KMS-11 (cell line): ENCODE results near the gene SH3BP1.

Source experiments
- H2AFZ ChIP-seq: fragments of 200-600 bp; sonication (generic); 2 replicates; pipeline ENCODE4 v1.6.1; 2016; ENCODE audit warnings: antibody characterized with exemption, mixed run types, low read depth
- H3K27ac ChIP-seq: fragments of 200-600 bp; sonication (generic); 2 replicates; pipeline ENCODE4 v1.6.1; 2016; ENCODE audit warnings: mild to moderate bottlenecking, mixed run types
- H3K27me3 ChIP-seq: fragments of 200-600 bp; sonication (generic); 2 replicates; pipeline ENCODE4 v1.6.1; 2017; ENCODE audit warnings: mild to moderate bottlenecking, low read depth, mixed run types, moderate library complexity; ENCODE audit not compliant: insufficient read depth
- H3K36me3 ChIP-seq: fragments of 200-600 bp; sonication (generic); 2 replicates; pipeline ENCODE4 v1.6.1; 2017; ENCODE audit warnings: mild to moderate bottlenecking, mixed run types; ENCODE audit not compliant: insufficient read depth
- H3K4me1 ChIP-seq: fragments of 200-600 bp; sonication (generic); 2 replicates; pipeline ENCODE4 v1.6.1; 2016; ENCODE audit warnings: mild to moderate bottlenecking, low read depth, mixed run types; ENCODE audit not compliant: poor library complexity, severe bottlenecking
- H3K4me2 ChIP-seq: fragments of 200-600 bp; sonication (generic); 2 replicates; pipeline ENCODE4 v1.7.0; 2016; ENCODE audit warnings: mild to moderate bottlenecking, mixed run types
- H3K4me3 ChIP-seq: fragments of 200-600 bp; sonication (generic); IDR thresholded peaks from 2 replicates; pipeline ENCODE4 v1.6.1; 2017; ENCODE audit warnings: low read depth, low read length, mixed read lengths; ENCODE audit not compliant: insufficient read depth
- H3K79me2 ChIP-seq: fragments of 200-600 bp; sonication (generic); 2 replicates; pipeline ENCODE4 v1.6.1; 2016; ENCODE audit warnings: low read depth, mixed run types; ENCODE audit not compliant: insufficient read depth
- H3K9ac ChIP-seq: fragments of 200-600 bp; sonication (generic); 2 replicates; pipeline ENCODE4 v1.6.1; 2016; ENCODE audit warnings: mild to moderate bottlenecking, mixed run types
- H4K20me1 ChIP-seq: fragments of 200-600 bp; sonication (generic); 2 replicates; pipeline ENCODE4 v1.6.1; 2016; ENCODE audit warnings: mild to moderate bottlenecking, mixed run types; ENCODE audit not compliant: insufficient read depth
- CTCF ChIP-seq: fragments of 200-600 bp; sonication (generic); conservative IDR thresholded peaks from 2 replicates; pipeline ENCODE4 v1.6.1; 2017; ENCODE audit warnings: low read depth, mild to moderate bottlenecking, antibody characterized with exemption, low read length, moderate library complexity, mixed read lengths

SH3BP1 gene

GRCh38 chr22:37619991-37620390, 19.5 kb upstream of the SH3BP1 start:
- Histone ChIP-seq H3K79me2 (no peaks in the 10 kb centered on the region), H3K36me3 (no peaks in the 10 kb centered on the region)

GRCh38 chr22:37621352-37621860, 18.1 kb upstream of the SH3BP1 start:
- Histone ChIP-seq H3K36me3 (no peaks in the 10 kb centered on the region), H3K79me2 (no peaks in the 10 kb centered on the region), H2AFZ (no peak overlapping the region), H3K27ac (no peak overlapping the region), H3K4me3 (no peak overlapping the region), H3K9ac (no peak overlapping the region), H3K4me1 (peaks cover 25% of the 10 kb centered on the region), H3K4me2 (no peak overlapping the region), H3K27me3 (no peaks in the 10 kb centered on the region), H4K20me1 (no peaks in the 10 kb centered on the region)
- no peak for TF ChIP-seq CTCF

More at GRCh38 chr22:37619991-37620390, 19.5 kb upstream of the SH3BP1 start:
- H4K20me1 ChIP-seq, result no peaks in the 10 kb centered on the region
- H2AFZ ChIP-seq, result no peak overlapping the region
- H3K4me2 ChIP-seq, result no peak overlapping the region
- H3K27ac ChIP-seq, result no peak overlapping the region
- peaks cover 11% of the 10 kb centered on the region for H3K4me1 ChIP-seq
- TF ChIP-seq CTCF, result no peak
- no peaks in the 10 kb centered on the region for H3K27me3 ChIP-seq
- H3K4me3 ChIP-seq, result no peak overlapping the region
- H3K9ac ChIP-seq, result no peak overlapping the region

GRCh38 chr22:37623075-37624016, 16.1 kb upstream of the SH3BP1 start:
- TF ChIP-seq CTCF, result peak; percentile 87
- H3K36me3 ChIP-seq, result no peaks in the 10 kb centered on the region
- no peaks in the 10 kb centered on the region for H4K20me1 ChIP-seq
- no peak overlapping the region for H3K27ac ChIP-seq
- no peak overlapping the region for H3K4me2 ChIP-seq
- H3K27me3 ChIP-seq, result no peaks in the 10 kb centered on the region
- H3K9ac ChIP-seq, result no peak overlapping the region
- no peak overlapping the region for H2AFZ ChIP-seq
- no peak overlapping the region for H3K4me3 ChIP-seq
- H3K4me1 ChIP-seq, result peaks cover 44% of the 10 kb centered on the region
- no peaks in the 10 kb centered on the region for H3K79me2 ChIP-seq

GRCh38 chr22:37624017-37624365, 15.5 kb upstream of the SH3BP1 start:
- Histone ChIP-seq H3K27ac (no peak overlapping the region), H3K4me3 (no peak overlapping the region), H3K4me1 (peaks cover 45% of the 10 kb centered on the region), H3K36me3 (no peaks in the 10 kb centered on the region), H3K4me2 (no peak overlapping the region), H3K27me3 (no peaks in the 10 kb centered on the region), H2AFZ (no peak overlapping the region), H3K79me2 (no peaks in the 10 kb centered on the region), H3K9ac (no peak overlapping the region), H4K20me1 (no peaks in the 10 kb centered on the region)
- no peak for TF ChIP-seq CTCF
